CD4-positive, CD25-positive, alpha-beta regulatory T cell (primary cell): Measurements from ENCODE around the gene IFITM5. TPM values are rescaled to one million over a fixed set of nuclear protein-coding genes. Genes with fewer than 3 reads are reported as not detected.
"Not testable (repeated sequence)": the region's sequence is repeated elsewhere in the genome, so short reads cannot be mapped to it uniquely, and the experiment has no call there.

ENCODE experiments used
- ATAC-seq, 2 donors: fragments of 150-1000 bp; cut with Tn5 transposase; one replicate each; pipeline ENCODE4 v1.10.0; 2021; ENCODE audit warnings: low read depth in 2 of 2, moderate number of reproducible peaks in 2 of 2, moderate library complexity in 1 of 2
- DNase-seq, 3 donors: peaks; one replicate each; pipeline versions ENCODE4 v3.0.0 to v3.0.0-alpha.2; 2012 to 2022; ENCODE audit warnings: mixed read lengths in 1 of 3
- H3K27ac ChIP-seq: one replicate; pipeline ENCODE4 v1.7.0; 2013; ENCODE audit warnings: mild to moderate bottlenecking, low read length; ENCODE audit not compliant: insufficient read depth, poor library complexity, severe bottlenecking
- H3K27me3 ChIP-seq: one replicate; pipeline ENCODE4 v1.7.0; 2013; ENCODE audit warnings: low read length; ENCODE audit not compliant: control insufficient read depth, insufficient read depth
- H3K36me3 ChIP-seq: one replicate; pipeline ENCODE4 v1.7.0; 2013; ENCODE audit warnings: mild to moderate bottlenecking, low read length, moderate library complexity; ENCODE audit not compliant: control insufficient read depth, insufficient read depth
- H3K4me1 ChIP-seq: 2 replicates; pipeline ENCODE4 v1.7.0; 2013; ENCODE audit warnings: mild to moderate bottlenecking, low read length; ENCODE audit not compliant: insufficient read depth, control insufficient read depth, poor library complexity, severe bottlenecking
- H3K4me3 ChIP-seq: one replicate; pipeline ENCODE4 v1.7.0; 2013; ENCODE audit warnings: low read depth, mild to moderate bottlenecking, low read length, moderate library complexity
- H3K9me3 ChIP-seq, 2 experiments: 1 replicate in 1 of 2; 2 replicates in 1 of 2; pipeline ENCODE4 v1.7.0; 2013; ENCODE audit warnings: low read length in 2 of 2, mild to moderate bottlenecking in 1 of 2, moderate library complexity in 1 of 2; ENCODE audit not compliant: control insufficient read depth in 2 of 2
- H3K27ac Mint-ChIP-seq, 3 donors: one replicate each; pipeline ENCODE4 v1.8.0; 2020 to 2022; ENCODE audit warnings: mild to moderate bottlenecking in 3 of 3, mixed read lengths in 3 of 3, moderate library complexity in 2 of 3
- H3K27me3 Mint-ChIP-seq: one replicate; pipeline ENCODE4 v1.8.0; 2022; ENCODE audit warnings: mild to moderate bottlenecking, mixed read lengths
- H3K36me3 Mint-ChIP-seq: one replicate; pipeline ENCODE4 v1.8.0; 2020; ENCODE audit warnings: mixed read lengths
- H3K4me1 Mint-ChIP-seq, 4 donors: one replicate each; pipeline ENCODE4 v1.8.0; 2020 to 2022; ENCODE audit warnings: mixed read lengths in 4 of 4, mild to moderate bottlenecking in 1 of 4
- H3K4me3 Mint-ChIP-seq, 4 donors: one replicate each; pipeline ENCODE4 v1.8.0; 2020 to 2022; ENCODE audit warnings: mild to moderate bottlenecking in 4 of 4, mixed read lengths in 4 of 4, moderate library complexity in 3 of 4
- H3K9me3 Mint-ChIP-seq, 7 donors: one replicate each; pipeline ENCODE4 v1.8.0; 2020 to 2022; ENCODE audit warnings: mixed read lengths in 7 of 7, mild to moderate bottlenecking in 3 of 7, moderate library complexity in 2 of 7
- polyA plus RNA-seq, 4 donors: library from polyadenylated mRNA; unstranded; fragments of 300-500 nt; fragmentation: Illumina TruSeq; gene quantifications; one replicate each; pipeline ENCODE4 v1.2.3, GENCODE V29; 2021
- total RNA-seq: library from RNA; stranded (reverse); gene quantifications from one replicate; pipeline ENCODE4 v1.2.3, GENCODE V29; 2022

The IFITM5 gene
- total and polyA plus RNA-seq, 5 donors from 2014 or later, result not detected

DNA sequence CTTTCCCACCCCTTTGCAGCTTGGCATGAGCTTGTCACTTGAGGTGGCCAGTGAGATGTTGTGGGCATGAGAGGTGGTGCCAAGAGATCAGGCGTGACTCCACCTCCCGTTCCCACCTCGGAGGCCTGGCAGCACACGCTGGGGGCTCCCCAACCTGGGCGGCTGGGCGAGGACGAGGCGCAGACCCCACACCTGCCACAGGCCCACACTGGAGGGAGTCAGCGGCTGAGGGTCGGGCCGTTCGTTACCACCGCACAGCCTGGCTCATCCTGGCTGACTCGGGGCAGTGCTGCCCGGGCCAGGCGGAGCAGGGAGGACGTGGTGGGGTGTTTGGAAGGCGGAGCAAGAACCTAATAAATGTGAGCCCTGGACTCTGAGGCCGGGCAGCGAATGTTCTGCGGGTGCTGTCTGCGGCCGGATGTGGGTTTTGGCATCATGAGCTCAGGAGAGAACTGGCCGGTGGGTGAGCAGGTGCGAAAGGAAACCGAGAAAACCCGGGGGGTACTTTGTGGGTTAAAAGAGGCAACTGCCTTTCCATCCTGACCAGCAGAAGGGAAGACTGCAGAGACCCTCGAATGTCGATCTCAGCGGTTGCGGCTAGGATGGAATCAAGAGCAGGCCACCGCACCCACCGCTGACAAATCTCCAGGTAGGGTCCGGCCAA is 31.5 kb upstream of the IFITM5 start:
- no peak for ATAC-seq
- Histone ChIP-seq H3K4me1 (peaks cover 39% of the 10 kb centered on the region), H3K9me3 (no peaks in the 10 kb centered on the region), H3K27me3 (no peaks in the 10 kb centered on the region), H3K27ac (no peak overlapping the region), H3K36me3 (no peaks in the 10 kb centered on the region), H3K4me3 (no peak overlapping the region)
- H3K36me3 Mint-ChIP-seq, result no peaks in the 10 kb centered on the region
- DNase-seq, result peak in 1 of 3 donors; percentile 48
- peaks cover 8 to 64% (median 28%) of the 10 kb centered on the region in 4 donors for H3K4me1 Mint-ChIP-seq
- H3K9me3 Mint-ChIP-seq, result no peaks in the 10 kb centered on the region
- H3K4me3 Mint-ChIP-seq, result peak overlapping the region in 3 of 4 donors; percentile 13 to 68 (median 27)
- peak overlapping the region; percentile 54 to 88 (median 66) for H3K27ac Mint-ChIP-seq
- peaks cover 5% of the 10 kb centered on the region for H3K27me3 Mint-ChIP-seq

- ATAC-seq, result no peak
- H3K4me3 ChIP-seq, result no peak overlapping the region
- H3K27ac ChIP-seq, result no peak overlapping the region
- no peaks in the 10 kb centered on the region for H3K9me3 ChIP-seq
- peaks cover 42% of the 10 kb centered on the region for H3K4me1 ChIP-seq
- peak overlapping the region in 1 of 3 donors; percentile 86 for H3K27ac Mint-ChIP-seq
- no peaks in the 10 kb centered on the region for H3K36me3 ChIP-seq
- DNase-seq, result no peak
- no peaks in the 10 kb centered on the region for H3K9me3 Mint-ChIP-seq
- H3K27me3 Mint-ChIP-seq, result peaks cover 5% of the 10 kb centered on the region
- no peaks in the 10 kb centered on the region for H3K27me3 ChIP-seq
- H3K36me3 Mint-ChIP-seq, result no peaks in the 10 kb centered on the region
- peak overlapping the region in 2 of 4 donors; percentile 13 for H3K4me3 Mint-ChIP-seq
- H3K4me1 Mint-ChIP-seq, result peaks cover 8 to 64% (median 28%) of the 10 kb centered on the region in 4 donors
Observed at GRCh38 chr11:330307-330693, 31.0 kb upstream of the IFITM5 start.

DNA sequence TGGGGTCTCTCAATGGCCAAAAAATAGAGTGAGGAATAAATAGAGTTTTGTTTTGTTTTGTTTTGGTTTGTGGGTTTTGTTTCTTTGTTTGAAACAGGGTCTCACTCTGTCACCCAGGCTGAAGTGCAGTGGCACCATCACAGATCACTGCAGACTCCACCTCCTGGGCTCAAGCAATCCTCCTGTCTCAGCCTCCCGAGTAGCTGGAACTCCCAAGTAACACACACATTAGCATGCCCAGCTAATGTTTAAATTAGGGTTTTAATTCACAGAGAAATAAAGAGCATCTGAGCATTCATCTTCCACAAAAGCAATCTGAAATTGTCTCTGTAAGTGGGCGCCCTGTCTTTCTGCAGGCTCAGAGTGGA is 30.5 kb upstream of the IFITM5 start:
- H3K4me3 Mint-ChIP-seq, result peak overlapping the region in 1 of 4 donors; percentile 13
- peaks cover 42% of the 10 kb centered on the region for H3K4me1 ChIP-seq
- no peaks in the 10 kb centered on the region for H3K9me3 ChIP-seq
- H3K27ac Mint-ChIP-seq, result peak overlapping the region; percentile 77 to 86 (median 85)
- DNase-seq, result no peak
- H3K27ac ChIP-seq, result no peak overlapping the region
- H3K36me3 ChIP-seq, result no peaks in the 10 kb centered on the region
- no peak for ATAC-seq
- no peaks in the 10 kb centered on the region for H3K36me3 Mint-ChIP-seq
- no peak overlapping the region for H3K4me3 ChIP-seq
- H3K4me1 Mint-ChIP-seq, result peaks cover 8 to 66% (median 31%) of the 10 kb centered on the region in 4 donors
- no peaks in the 10 kb centered on the region for H3K27me3 ChIP-seq
- peaks cover 5% of the 10 kb centered on the region for H3K27me3 Mint-ChIP-seq
- H3K9me3 Mint-ChIP-seq, result peaks cover 0 to under 1% (median 0%) of the 10 kb centered on the region in 7 donors

- Mint-ChIP-seq H3K27ac (peak overlapping the region; percentile 38 to 86 (median 77)), H3K4me3 (peak overlapping the region in 1 of 4 donors; percentile 13), H3K4me1 (peaks cover 8 to 75% (median 36%) of the 10 kb centered on the region in 4 donors)
- not testable (repeated sequence) for H3K27me3 Mint-ChIP-seq, H3K27ac ChIP-seq, DNase-seq, H3K27me3 ChIP-seq, H3K4me3 ChIP-seq, H3K9me3 ChIP-seq, H3K9me3 Mint-ChIP-seq, H3K36me3 Mint-ChIP-seq, H3K36me3 ChIP-seq, ATAC-seq
- peaks cover 42% of the 10 kb centered on the region for H3K4me1 ChIP-seq
Observed at GRCh38 chr11:328516-329100, 29.3 kb upstream of the IFITM5 start.

DNA sequence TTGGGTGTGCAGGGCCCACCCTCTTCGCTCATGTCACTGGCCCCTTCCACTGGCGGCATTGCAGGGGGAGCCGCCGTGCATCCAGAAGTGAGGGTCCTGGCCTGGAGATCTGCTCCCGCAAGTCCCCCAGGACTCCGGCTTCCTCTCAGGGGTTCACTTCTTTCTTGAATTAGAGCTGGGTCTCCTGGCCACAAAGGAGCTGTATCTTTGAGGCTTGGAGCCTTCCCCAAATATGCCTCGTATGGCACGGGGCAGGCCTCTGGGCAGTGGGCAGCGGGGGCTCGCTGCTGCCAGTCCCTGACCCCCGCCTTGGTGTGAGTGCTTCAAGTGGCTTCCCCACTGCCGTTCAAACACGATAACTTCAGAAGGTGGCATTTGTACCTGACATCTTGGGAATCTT is 28.7 kb upstream of the IFITM5 start:
- no peak overlapping the region for H3K27ac ChIP-seq

GRCh38 chr11:327581-327923 is 28.2 kb upstream of the IFITM5 start:
- Mint-ChIP-seq H3K36me3 (no peaks in the 10 kb centered on the region), H3K4me1 (peaks cover 8 to 77% (median 33%) of the 10 kb centered on the region in 4 donors), H3K27ac (peak overlapping the region; percentile 86 to 94 (median 92)), H3K4me3 (peak overlapping the region; percentile 56 to 74 (median 66)), H3K27me3 (no peaks in the 10 kb centered on the region), H3K9me3 (peaks cover 0 to 1% (median 0%) of the 10 kb centered on the region in 7 donors)
- no peak for ATAC-seq
- no peak overlapping the region for H3K4me3 ChIP-seq
- no peaks in the 10 kb centered on the region for H3K36me3 ChIP-seq
- peaks cover 42% of the 10 kb centered on the region for H3K4me1 ChIP-seq
- H3K27me3 ChIP-seq, result no peaks in the 10 kb centered on the region
- DNase-seq, result no peak
- peak overlapping the region; percentile 79 for H3K27ac ChIP-seq
- no peaks in the 10 kb centered on the region for H3K9me3 ChIP-seq

More for the DNA sequence above, 28.7 kb upstream of the IFITM5 start:
- H3K27me3 ChIP-seq, result no peaks in the 10 kb centered on the region
- ATAC-seq, result no peak
- no peaks in the 10 kb centered on the region for H3K9me3 ChIP-seq
- H3K36me3 ChIP-seq, result no peaks in the 10 kb centered on the region
- H3K4me3 ChIP-seq, result no peak overlapping the region
- peak overlapping the region in 1 of 3 donors; percentile 86 for H3K27ac Mint-ChIP-seq
- H3K4me1 ChIP-seq, result peaks cover 42% of the 10 kb centered on the region
- no peaks in the 10 kb centered on the region for H3K27me3 Mint-ChIP-seq
- H3K4me1 Mint-ChIP-seq, result peaks cover 8 to 77% (median 35%) of the 10 kb centered on the region in 4 donors
- no peak for DNase-seq
- H3K4me3 Mint-ChIP-seq, result peak overlapping the region in 1 of 4 donors; percentile 68
- no peaks in the 10 kb centered on the region for H3K36me3 Mint-ChIP-seq
- H3K9me3 Mint-ChIP-seq, result peaks cover 0 to 1% (median 0%) of the 10 kb centered on the region in 7 donors

DNA sequence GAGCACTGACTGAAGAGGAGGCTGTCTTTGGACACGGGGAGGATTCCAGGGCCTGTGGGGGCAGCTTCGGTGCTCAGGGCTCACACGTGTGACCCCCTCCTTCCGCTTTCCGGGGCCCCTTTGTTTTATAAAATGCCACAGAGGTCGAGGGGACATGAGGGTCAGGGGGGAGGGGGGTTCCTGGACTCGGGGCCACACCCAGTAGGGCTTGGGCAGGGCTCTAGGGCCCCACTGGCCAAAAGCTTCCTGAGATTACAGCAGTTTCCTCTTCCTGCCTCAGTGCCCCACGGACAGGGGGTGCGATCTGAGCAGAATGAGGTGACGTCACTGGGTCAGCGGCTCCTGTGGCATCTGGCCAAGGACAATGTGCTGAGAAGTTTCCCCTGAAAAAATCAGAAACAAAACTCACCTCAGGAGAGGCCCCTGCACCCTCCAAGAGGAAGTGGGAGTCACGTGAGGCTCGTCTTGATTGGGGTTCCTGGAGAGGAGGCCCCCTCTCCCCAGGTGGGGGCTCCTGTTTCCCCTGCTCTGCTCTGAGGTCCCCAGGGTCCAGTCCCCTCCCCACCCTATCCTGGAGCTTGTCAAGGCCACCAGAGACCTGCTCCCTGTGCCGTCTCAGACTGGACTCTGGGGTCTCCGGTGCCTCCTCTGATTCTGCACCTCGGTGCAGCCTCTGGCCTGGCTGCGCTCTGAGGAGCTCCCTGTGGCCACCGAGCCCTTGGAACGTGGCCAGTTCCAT is 27.7 kb upstream of the IFITM5 start:
- H3K4me1 ChIP-seq, result peaks cover 42% of the 10 kb centered on the region
- Mint-ChIP-seq H3K9me3 (peaks cover 0 to 1% (median 0%) of the 10 kb centered on the region in 7 donors), H3K36me3 (no peaks in the 10 kb centered on the region), H3K4me3 (peak overlapping the region; percentile 56 to 74 (median 66)), H3K27me3 (no peaks in the 10 kb centered on the region), H3K27ac (peak overlapping the region; percentile 86 to 94 (median 92)), H3K4me1 (peaks cover 8 to 74% (median 31%) of the 10 kb centered on the region in 4 donors)
- H3K36me3 ChIP-seq, result no peaks in the 10 kb centered on the region
- DNase-seq (peak; percentile 33 to 74 (median 62)), ATAC-seq (peak; percentile 48 to 53)
- peak overlapping the region; percentile 79 for H3K27ac ChIP-seq
- no peaks in the 10 kb centered on the region for H3K9me3 ChIP-seq
- no peaks in the 10 kb centered on the region for H3K27me3 ChIP-seq
- H3K4me3 ChIP-seq, result peak overlapping the region; percentile 7
